Endometrium (tissue), 2 donors: Measurements from ENCODE around the gene GNB1L.
"Not testable (repeated sequence)": the region's sequence is repeated elsewhere in the genome, so short reads cannot be mapped to it uniquely, and the experiment has no call there.

Source experiments
- FAIRE-seq: peaks from 2 replicates; lab custom pipeline; 2012; peaks lifted over from hg19 to GRCh38; lab: Jason Lieb, UNC
- donor health status: control.
- donor health status: control.

Gene GNB1L

GRCh38 chr22:19793661-19794310 lies 60.9 kb downstream of the GNB1L start:
- peak; percentile 8 for FAIRE-seq

GRCh38 chr22:19793161-19793560 lies 61.5 kb downstream of the GNB1L start:
- no peak for FAIRE-seq

- not testable (repeated sequence) for FAIRE-seq
Measured at GRCh38 chr22:19792383-19792896, 62.2 kb downstream of the GNB1L start.

GRCh38 chr22:19791894-19792293 lies 62.8 kb downstream of the GNB1L start:
- FAIRE-seq = no peak

GRCh38 chr22:19791243-19791642 lies 63.4 kb downstream of the GNB1L start:
- FAIRE-seq = no peak

- no peak for FAIRE-seq
Measured at GRCh38 chr22:19789828-19790227, 64.8 kb downstream of the GNB1L start.

- no peak for FAIRE-seq
Measured at GRCh38 chr22:19789406-19789805, 65.3 kb downstream of the GNB1L start.

GRCh38 chr22:19788661-19789225 lies 65.9 kb downstream of the GNB1L start:
- FAIRE-seq = no peak

- no peak for FAIRE-seq
Measured at GRCh38 chr22:19787849-19788141, 66.9 kb downstream of the GNB1L start.

- FAIRE-seq = no peak
Measured at GRCh38 chr22:19786959-19787848, 67.5 kb downstream of the GNB1L start.

- no peak for FAIRE-seq
Measured at GRCh38 chr22:19786264-19786585, 68.4 kb downstream of the GNB1L start.

GRCh38 chr22:19785461-19786263 lies 69.0 kb downstream of the GNB1L start:
- no peak for FAIRE-seq

GRCh38 chr22:19784384-19785175 lies 70.1 kb downstream of the GNB1L start:
- no peak for FAIRE-seq

GRCh38 chr22:19783586-19784383 lies 70.9 kb downstream of the GNB1L start:
- FAIRE-seq = no peak

- no peak for FAIRE-seq
Measured at GRCh38 chr22:19782533-19782932, 72.1 kb downstream of the GNB1L start.

- no peak for FAIRE-seq
Measured at GRCh38 chr22:19779685-19780268, 74.9 kb downstream of the GNB1L start.

- FAIRE-seq = no peak
Measured at GRCh38 chr22:19779011-19779421, 75.7 kb downstream of the GNB1L start.

GRCh38 chr22:19777192-19777591 lies 77.5 kb downstream of the GNB1L start:
- not testable (repeated sequence) for FAIRE-seq

GRCh38 chr22:19776433-19777031 lies 78.1 kb downstream of the GNB1L start:
- FAIRE-seq = no peak
